ENCODE data around the gene CALCB. TPM values are rescaled to one million over a fixed set of nuclear protein-coding genes. Genes with fewer than 3 reads are reported as not detected.
"Not testable (repeated sequence)": the region's sequence is repeated elsewhere in the genome, so short reads cannot be mapped to it uniquely, and the experiment has no call there.

Gene CALCB
- total and polyA plus RNA-seq, 2 donors (not counting 3 experiments of a cell fraction or from before 2014, with no cell fraction given): not detected

GRCh38 chr11:15028379-15028778 lies 45.0 kb upstream of the CALCB start:
- dilution Hi-C loops (cut with MboI; ENCODE audit: extremely low pct_ligation_motif_present, low sequenced_read_pairs) (no loop called here), intact Hi-C loops (cut with micrococcal nuclease) (no loop called here)
- TF ChIP-seq JUN (IDR thresholded peaks at IDR 0.05; ENCODE audit: borderline replicate concordance, insufficient read depth, insufficient read length, low read depth) (no peak), CTCF (IDR thresholded peaks at IDR 0.05; ENCODE audit: extremely low read depth in 1 of 2, insufficient read depth in 1 of 2, low read depth in 1 of 2, low read length in 2 of 2) (no peak), FOS (IDR thresholded peaks at IDR 0.05; ENCODE audit: borderline replicate concordance, insufficient read depth, low read length) (no peak), MYC (IDR thresholded peaks at IDR 0.05; ENCODE audit: low read depth, low read length) (no peak), MAX (IDR thresholded peaks at IDR 0.05; ENCODE audit: insufficient read depth, insufficient read length) (no peak), POLR2AphosphoS5 (IDR thresholded peaks at IDR 0.05; ENCODE audit: insufficient read depth, low read depth, low read length) (no peak), EZH2 (IDR thresholded peaks at IDR 0.05; ENCODE audit: borderline replicate concordance, low read depth, low read length, severe bottlenecking) (no peak), GATA2 (IDR thresholded peaks at IDR 0.05; ENCODE audit: insufficient read depth, insufficient read length, low read depth, low read length) (no peak), POLR2A (IDR thresholded peaks at IDR 0.05; ENCODE audit: low read depth, low read length) (no peak)
- Histone ChIP-seq H3K9me1 (replicated peaks; ENCODE audit: control insufficient read depth, extremely low read depth, insufficient read depth, low read length) (no peaks in the 10 kb centered on the region), H3K4me2 (ENCODE audit: insufficient read depth, low read length) (no peak overlapping the region), H2AFZ (ENCODE audit: low read depth, low read length) (no peak overlapping the region), H3K36me3 (ENCODE audit: control insufficient read depth in 2 of 2, extremely low read depth in 1 of 2, insufficient read depth in 2 of 2, low read length in 2 of 2) (no peaks in the 10 kb centered on the region), H3K79me2 (ENCODE audit: control insufficient read depth, insufficient read depth, low read length) (no peaks in the 10 kb centered on the region), H3K4me3 (replicated peaks in 1 of 3; ENCODE audit: insufficient read depth in 1 of 3, low read depth in 1 of 3, low read length in 3 of 3) (no peak overlapping the region), H3K27me3 (ENCODE audit: control insufficient read depth in 2 of 2, insufficient read depth in 2 of 2, low read length in 2 of 2) (no peaks in the 10 kb centered on the region), H3K9me3 (replicated peaks; ENCODE audit: control insufficient read depth, insufficient read depth, low read length) (no peaks in the 10 kb centered on the region), H3K4me1 (ENCODE audit: control insufficient read depth, extremely low read depth, insufficient read depth, low read length) (no peaks in the 10 kb centered on the region), H3K9ac (replicated peaks; ENCODE audit: extremely low read depth, insufficient read depth, low read length) (no peak overlapping the region), H4K20me1 (replicated peaks; ENCODE audit: control insufficient read depth, extremely low read depth, insufficient read depth, low read length) (no peaks in the 10 kb centered on the region), H3K27ac (ENCODE audit: insufficient read depth, low read depth, low read length) (no peak overlapping the region)
- BruUV-seq (replicated peaks): no TSS peak
- CTCF ChIA-PET: no interaction called here
- POLR2A ChIA-PET: no interaction called here
- FAIRE-seq (no peak), DNase-seq (ENCODE audit: low read depth, low spot score) (no peak)

- H3K4me1 ChIP-seq (ENCODE audit: control insufficient read depth, extremely low read depth, insufficient read depth, low read length); intact Hi-C loops (cut with micrococcal nuclease); H3K4me3 ChIP-seq (replicated peaks in 1 of 3; ENCODE audit: insufficient read depth in 1 of 3, low read depth in 1 of 3, low read length in 3 of 3); DNase-seq (ENCODE audit: low read depth, low spot score); dilution Hi-C loops (cut with MboI; ENCODE audit: extremely low pct_ligation_motif_present, low sequenced_read_pairs); H3K79me2 ChIP-seq (ENCODE audit: control insufficient read depth, insufficient read depth, low read length); BruUV-seq (replicated peaks); H3K4me2 ChIP-seq (ENCODE audit: insufficient read depth, low read length); H3K9me1 ChIP-seq (replicated peaks; ENCODE audit: control insufficient read depth, extremely low read depth, insufficient read depth, low read length); H3K9me3 ChIP-seq (replicated peaks; ENCODE audit: control insufficient read depth, insufficient read depth, low read length); POLR2A ChIA-PET; H3K9ac ChIP-seq (replicated peaks; ENCODE audit: extremely low read depth, insufficient read depth, low read length); FAIRE-seq; H4K20me1 ChIP-seq (replicated peaks; ENCODE audit: control insufficient read depth, extremely low read depth, insufficient read depth, low read length); H3K27ac ChIP-seq (ENCODE audit: insufficient read depth, low read depth, low read length); H3K27me3 ChIP-seq (ENCODE audit: control insufficient read depth in 2 of 2, insufficient read depth in 2 of 2, low read length in 2 of 2); H3K36me3 ChIP-seq (ENCODE audit: control insufficient read depth in 2 of 2, extremely low read depth in 1 of 2, insufficient read depth in 2 of 2, low read length in 2 of 2); H2AFZ ChIP-seq (ENCODE audit: low read depth, low read length); CTCF ChIA-PET: not testable (repeated sequence)
These were observed 41.4 kb upstream of the CALCB start for GRCh38 chr11:15031945-15032344.

Data from endothelial cell of umbilical vein (primary cell).